Lower lobe of right lung (tissue), 2 donors: ENCODE data around the gene KSR2. TPM values are rescaled to one million over a fixed set of nuclear protein-coding genes. Genes with fewer than 3 reads are reported as not detected.
A peak's percentile ranks its signal among the peaks of the same experiment; 100 is the strongest.

ENCODE experiments used
- ATAC-seq, 2 donors: fragments of 200-7000 bp; cut with Tn5 transposase; one replicate each; pipeline ENCODE4 v1.9.1; 2020 to 2022; ENCODE audit warnings: mild to moderate bottlenecking in 2 of 2, moderate library complexity in 2 of 2
- DNase-seq: peaks from one replicate; pipeline ENCODE4 v3.0.0-alpha.2; 2020
- H3K27ac ChIP-seq: fragments of 200-600 bp; one replicate; pipeline ENCODE4 v1.8.0; 2022
- H3K27me3 ChIP-seq: fragments of 200-600 bp; one replicate; pipeline ENCODE4 v1.8.0; 2022; ENCODE audit warnings: low read depth
- H3K36me3 ChIP-seq: fragments of 200-600 bp; one replicate; pipeline ENCODE4 v1.8.0; 2022; ENCODE audit warnings: mild to moderate bottlenecking
- H3K4me1 ChIP-seq: fragments of 200-600 bp; one replicate; pipeline ENCODE4 v1.8.0; 2022
- H3K4me3 ChIP-seq: fragments of 200-600 bp; one replicate; pipeline ENCODE4 v1.8.0; 2022; ENCODE audit warnings: mild to moderate bottlenecking
- H3K9me3 ChIP-seq: fragments of 200-600 bp; one replicate; pipeline ENCODE4 v1.8.0; 2022
- intact Hi-C: fragments of 100-400 bp; cut with DNase I; formaldehyde crosslinking; loops from one replicate; pipeline ENCODE4 v1.11.0; 2022
- total RNA-seq: library from RNA; stranded (reverse); fragmentation: NEBNext Ultra II Directional; extraction: Animal tissue kit (Norgen Biotek cat#: 25700); gene quantifications from one replicate; pipeline ENCODE4 v1.2.1, GENCODE V29; 2021
- TF ChIP-seq, protein P1 (sequence below): fragments of 200-600 bp; IDR thresholded peaks from one replicate; pipeline ENCODE4 v1.8.0; 2022; ENCODE audit warnings: antibody characterized with exemption, mild to moderate bottlenecking
- donor health status: DM: no; HTN: yes; CAD: no; lungs with severe emphysema.

The KSR2 gene
- total RNA-seq, 1 donor from 2014 or later, result 1.0 TPM

DNA sequence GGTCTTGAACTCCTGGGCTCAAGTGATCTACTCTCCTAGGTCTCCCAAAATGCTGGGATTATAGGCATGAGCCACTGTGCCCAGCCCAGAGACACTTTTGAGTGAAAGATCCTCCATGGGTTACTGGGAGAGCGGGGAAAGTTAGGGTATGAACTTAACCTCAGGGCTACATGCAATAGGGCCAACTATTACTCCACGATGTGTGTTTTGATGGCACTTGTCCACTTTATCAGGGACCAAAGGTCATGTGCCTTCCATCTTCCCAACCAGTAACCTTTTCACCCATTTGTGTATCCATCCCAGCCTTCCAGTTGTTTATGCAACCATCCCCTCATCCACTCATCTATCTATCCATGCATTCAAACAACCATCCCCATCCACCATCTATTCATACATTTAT is 546.8 kb downstream of the KSR2 start:
- no peak overlapping the region for H3K27ac ChIP-seq
- H3K9me3 ChIP-seq, result no peaks in the 10 kb centered on the region
- no peaks in the 10 kb centered on the region for H3K27me3 ChIP-seq
- ATAC-seq (no peak), DNase-seq (no peak)
- TF ChIP-seq, protein P1, sequence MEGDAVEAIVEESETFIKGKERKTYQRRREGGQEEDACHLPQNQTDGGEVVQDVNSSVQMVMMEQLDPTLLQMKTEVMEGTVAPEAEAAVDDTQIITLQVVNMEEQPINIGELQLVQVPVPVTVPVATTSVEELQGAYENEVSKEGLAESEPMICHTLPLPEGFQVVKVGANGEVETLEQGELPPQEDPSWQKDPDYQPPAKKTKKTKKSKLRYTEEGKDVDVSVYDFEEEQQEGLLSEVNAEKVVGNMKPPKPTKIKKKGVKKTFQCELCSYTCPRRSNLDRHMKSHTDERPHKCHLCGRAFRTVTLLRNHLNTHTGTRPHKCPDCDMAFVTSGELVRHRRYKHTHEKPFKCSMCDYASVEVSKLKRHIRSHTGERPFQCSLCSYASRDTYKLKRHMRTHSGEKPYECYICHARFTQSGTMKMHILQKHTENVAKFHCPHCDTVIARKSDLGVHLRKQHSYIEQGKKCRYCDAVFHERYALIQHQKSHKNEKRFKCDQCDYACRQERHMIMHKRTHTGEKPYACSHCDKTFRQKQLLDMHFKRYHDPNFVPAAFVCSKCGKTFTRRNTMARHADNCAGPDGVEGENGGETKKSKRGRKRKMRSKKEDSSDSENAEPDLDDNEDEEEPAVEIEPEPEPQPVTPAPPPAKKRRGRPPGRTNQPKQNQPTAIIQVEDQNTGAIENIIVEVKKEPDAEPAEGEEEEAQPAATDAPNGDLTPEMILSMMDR, result no peak
- peaks cover 3% of the 10 kb centered on the region for H3K4me1 ChIP-seq
- intact Hi-C loops, result no loop called here
- H3K4me3 ChIP-seq, result no peak overlapping the region
- H3K36me3 ChIP-seq, result no peaks in the 10 kb centered on the region

DNA sequence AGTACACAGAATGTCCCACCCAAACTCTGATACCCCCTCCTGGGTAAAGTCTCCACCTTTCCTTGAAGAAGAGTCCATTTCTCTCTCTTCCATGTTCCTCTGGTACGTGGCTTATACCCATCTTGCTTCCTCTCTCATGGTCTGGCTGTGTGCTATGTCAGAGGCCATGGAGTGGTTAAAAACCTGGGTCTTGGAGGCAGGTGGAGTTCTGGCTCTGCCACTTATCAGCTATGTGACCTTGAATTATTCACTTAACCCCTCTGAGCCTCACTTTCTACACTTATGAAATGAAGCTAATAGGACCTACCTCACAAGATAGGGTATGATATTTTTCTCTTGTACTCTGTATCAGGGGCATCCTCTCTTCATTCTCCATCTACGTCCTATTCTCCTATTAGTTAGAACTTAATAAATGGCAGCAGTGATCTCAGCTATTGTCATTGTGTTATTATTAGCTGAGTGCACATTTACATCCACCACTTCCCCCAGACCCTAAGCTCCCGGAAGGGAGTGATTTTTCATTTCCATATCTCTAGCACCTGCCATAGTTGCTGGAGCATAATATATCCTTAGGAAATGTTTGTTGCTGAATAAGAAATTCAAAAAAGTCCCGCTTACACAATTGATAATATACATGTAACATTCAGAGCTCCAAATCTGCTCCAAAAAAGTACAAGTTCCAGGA is 547.6 kb downstream of the KSR2 start:
- TF ChIP-seq, protein P1, result no peak
- DNase-seq, result no peak
- peak in 1 of 2 donors; percentile 37 for ATAC-seq
- Histone ChIP-seq H3K4me1 (peaks cover 3% of the 10 kb centered on the region), H3K9me3 (no peaks in the 10 kb centered on the region), H3K36me3 (no peaks in the 10 kb centered on the region), H3K4me3 (no peak overlapping the region), H3K27me3 (no peaks in the 10 kb centered on the region), H3K27ac (no peak overlapping the region)
- intact Hi-C loops, result no loop called here

DNA sequence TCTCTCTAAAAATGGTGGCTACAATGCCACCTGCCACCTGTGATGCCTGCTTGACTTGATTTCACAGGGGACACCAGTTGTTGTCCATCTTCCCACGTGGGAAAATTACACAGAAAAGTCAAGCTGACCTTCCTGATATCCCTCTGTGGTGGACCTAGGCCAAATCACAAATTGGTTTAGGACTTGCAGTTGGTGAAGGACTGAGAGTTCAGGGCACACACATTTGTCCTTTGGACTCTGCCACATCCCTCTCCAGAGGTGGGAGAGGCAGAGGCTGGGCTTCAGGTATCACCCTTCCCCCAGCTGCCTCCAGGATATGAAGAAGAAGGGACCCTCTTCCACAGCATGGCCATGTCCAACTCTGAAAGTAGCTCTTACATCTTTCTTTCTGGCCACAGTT is 551.8 kb downstream of the KSR2 start:
- DNase-seq, result no peak
- ATAC-seq, result no peak
- TF ChIP-seq, protein P1, result no peak

DNA sequence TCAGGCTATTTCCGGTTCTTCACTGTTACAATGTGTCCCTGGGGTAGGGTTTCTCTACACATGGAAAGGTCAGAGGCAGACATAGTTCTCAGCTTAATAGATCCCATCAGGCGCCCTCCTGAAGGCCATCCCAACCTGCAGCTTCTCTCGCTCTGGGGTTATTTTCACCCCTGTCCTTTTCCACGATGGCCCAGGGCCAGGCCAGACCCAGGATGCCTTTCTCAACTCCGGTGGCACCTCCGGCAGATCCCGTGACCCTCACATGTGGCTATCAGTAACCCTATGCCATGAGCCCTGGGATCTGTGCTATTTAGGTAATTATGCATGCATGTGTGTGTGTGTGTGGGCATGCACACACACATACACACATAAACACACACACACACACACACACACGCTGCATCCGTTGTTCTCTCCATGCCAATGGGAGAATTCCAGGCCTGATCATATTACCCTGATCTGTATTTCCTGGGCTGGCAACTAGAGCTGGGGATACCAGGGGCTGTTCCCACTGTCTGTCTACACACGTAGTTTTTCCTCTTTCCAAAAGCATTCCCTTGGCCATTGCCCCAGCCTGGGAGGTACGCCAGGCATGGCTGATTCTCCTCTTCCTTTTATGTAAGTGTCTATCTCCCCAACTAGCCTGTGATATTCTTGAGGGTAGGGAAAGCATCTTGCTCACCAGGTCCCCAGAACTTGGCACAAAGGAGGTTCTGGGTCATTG is 556.2 kb downstream of the KSR2 start:
- no peak for DNase-seq
- Histone ChIP-seq H3K9me3 (no peaks in the 10 kb centered on the region), H3K4me1 (peaks cover 17% of the 10 kb centered on the region), H3K36me3 (no peaks in the 10 kb centered on the region), H3K4me3 (no peak overlapping the region), H3K27me3 (no peaks in the 10 kb centered on the region), H3K27ac (no peak overlapping the region)
- intact Hi-C loops, result no loop called here
- TF ChIP-seq, protein P1, result no peak
- no peak for ATAC-seq

More for the DNA sequence above, 551.8 kb downstream of the KSR2 start:
- Histone ChIP-seq H3K9me3 (no peaks in the 10 kb centered on the region), H3K4me3 (no peak overlapping the region), H3K27me3 (no peaks in the 10 kb centered on the region), H3K4me1 (peaks cover 2% of the 10 kb centered on the region), H3K27ac (no peak overlapping the region), H3K36me3 (no peaks in the 10 kb centered on the region)
- intact Hi-C loops, result no loop called here

DNA sequence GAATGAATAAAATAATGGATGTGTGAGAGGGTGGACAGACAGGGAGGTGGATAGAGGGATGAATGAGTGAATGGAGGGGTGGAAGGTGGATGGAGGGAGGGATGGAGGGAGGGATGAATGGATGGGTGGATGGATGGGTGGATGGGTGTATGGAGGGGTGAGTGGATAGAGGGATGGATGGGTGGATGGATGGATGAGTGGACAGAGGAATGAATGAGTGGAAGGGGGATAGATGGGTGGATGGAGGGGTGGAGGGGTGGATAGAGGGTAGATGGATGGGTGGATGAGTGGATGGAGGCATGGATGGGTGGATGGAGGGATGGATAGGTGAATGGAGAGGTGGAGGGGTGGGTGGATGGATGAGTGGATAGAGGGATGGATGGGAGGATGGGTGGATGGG is 559.5 kb downstream of the KSR2 start:
- Histone ChIP-seq H3K9me3 (no peaks in the 10 kb centered on the region), H3K4me3 (no peak overlapping the region), H3K27ac (no peak overlapping the region), H3K4me1 (peaks cover 18% of the 10 kb centered on the region), H3K27me3 (no peaks in the 10 kb centered on the region), H3K36me3 (no peaks in the 10 kb centered on the region)
- intact Hi-C loops, result no loop called here
- DNase-seq (no peak), ATAC-seq (no peak)
- TF ChIP-seq, protein P1, result no peak
